HepG2 (cell line): ENCODE results near the gene ZP2. TPM values are rescaled to one million over a fixed set of nuclear protein-coding genes. Genes with fewer than 3 reads are reported as not detected.

Experiments
- KDM3A ChIP-seq: IDR thresholded peaks from 2 replicates; pipeline ENCODE4 v1.6.1; 2018; ENCODE audit warnings: low read depth, missing compliant biosample characterization
- ZNF142 ChIP-seq: sonication (generic); formaldehyde crosslinking; IDR thresholded peaks from 2 replicates; pipeline ENCODE4 v1.4.0; 2020; ENCODE audit warnings: missing genetic modification reagents
- polyA plus RNA-seq, 8 experiments: library from polyadenylated mRNA; depleted of rRNA in 3 of 8; stranded (reverse) in 7 of 8; unstranded in 1 of 8; fragments of >200 nt; fragmentation: Illumina TruSeq in 4 of 8; extraction: Trizol in 4 of 8; gene quantifications; 2 replicates each; pipeline versions ENCODE4 v1.2.1 to v1.2.3, GENCODE V29; 2011 to 2016; ENCODE audit warnings: low read depth in 4 of 8, missing spikeins in 1 of 8, mixed read lengths in 1 of 8; ENCODE audit not compliant: insufficient read depth in 1 of 8
- total RNA-seq, 5 experiments: library from RNA; depleted of rRNA; stranded (reverse); fragments of >200 nt; fragmentation: Illumina TruSeq; extraction: Trizol; gene quantifications; 2 replicates each; pipeline ENCODE4 v1.2.3, GENCODE V29; 2016; ENCODE audit warnings: low read depth in 1 of 5
- TF ChIP-seq, protein P1 (sequence below): sonication (generic); formaldehyde crosslinking; conservative IDR thresholded peaks from 2 replicates; pipeline ENCODE4 v1.8.0; 2022; ENCODE audit warnings: missing genetic modification reagents

Gene ZP2
- total and polyA plus RNA-seq, 2 of the 13 experiments (the other 11 are each of a cell fraction or from before 2014, with no cell fraction given), result not detected

GRCh38 chr16:21160276-21160675 lies 51.1 kb downstream of the ZP2 start (continued):
- TF ChIP-seq ZNF142 (no peak), KDM3A (no peak)
- TF ChIP-seq, protein P1, sequence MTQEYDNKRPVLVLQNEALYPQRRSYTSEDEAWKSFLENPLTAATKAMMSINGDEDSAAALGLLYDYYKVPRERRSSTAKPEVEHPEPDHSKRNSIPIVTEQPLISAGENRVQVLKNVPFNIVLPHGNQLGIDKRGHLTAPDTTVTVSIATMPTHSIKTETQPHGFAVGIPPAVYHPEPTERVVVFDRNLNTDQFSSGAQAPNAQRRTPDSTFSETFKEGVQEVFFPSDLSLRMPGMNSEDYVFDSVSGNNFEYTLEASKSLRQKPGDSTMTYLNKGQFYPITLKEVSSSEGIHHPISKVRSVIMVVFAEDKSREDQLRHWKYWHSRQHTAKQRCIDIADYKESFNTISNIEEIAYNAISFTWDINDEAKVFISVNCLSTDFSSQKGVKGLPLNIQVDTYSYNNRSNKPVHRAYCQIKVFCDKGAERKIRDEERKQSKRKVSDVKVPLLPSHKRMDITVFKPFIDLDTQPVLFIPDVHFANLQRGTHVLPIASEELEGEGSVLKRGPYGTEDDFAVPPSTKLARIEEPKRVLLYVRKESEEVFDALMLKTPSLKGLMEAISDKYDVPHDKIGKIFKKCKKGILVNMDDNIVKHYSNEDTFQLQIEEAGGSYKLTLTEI, result no peak
